GM12878 (cell line): ENCODE measurements around the gene ZWILCH. TPM values are rescaled to one million over a fixed set of nuclear protein-coding genes. Genes with fewer than 3 reads are reported as not detected.

Source experiments
- ATAC-seq: fragments of 200-7000 bp; cut with Tn5 transposase; 3 replicates; pipeline ENCODE4 v1.9.1; 2020; ENCODE audit warnings: mild to moderate bottlenecking, moderate library complexity
- BruUV-seq: library from RNA; stranded (reverse); fragments of 400-500 nt; replicated peaks from 2 replicates; lab custom pipeline; 2021; lab: Mats Ljungman, UMichigan
- CTCF ChIA-PET: fragments of 300-600 bp; sonication (Branson Sonifier 250); formaldehyde crosslinking; extraction: SDS; loops from one replicate; lab custom pipeline; 2021; ENCODE audit warnings: inconsistent platforms; lab: Yijun Ruan, JAX
- POLR2A ChIA-PET: fragments of 350-600 bp; formaldehyde crosslinking; extraction: SDS; loops from one replicate; lab custom pipeline; 2021; ENCODE audit warnings: inconsistent platforms; lab: Charles Lee
- RAD21 ChIA-PET: fragments of 300-600 bp; sonication (Branson Sonifier 250); formaldehyde crosslinking; loops from one replicate; lab custom pipeline; 2023; ENCODE audit warnings: antibody characterized with exemption; ENCODE audit not compliant: unreplicated experiment; lab: Charles Lee
- SMC1A ChIA-PET: fragments of 300-600 bp; sonication (Branson Sonifier 250); formaldehyde crosslinking; loops from one replicate; lab custom pipeline; 2023; ENCODE audit not compliant: unreplicated experiment, uncharacterized antibody; lab: Charles Lee
- DNase-seq: peaks from one replicate; pipeline ENCODE4 v3.0.0-alpha.2; 2011; ENCODE audit warnings: low read depth, low spot score
- FAIRE-seq: peaks from 3 replicates; lab custom pipeline; 2011; peaks lifted over from hg19 to GRCh38; lab: Jason Lieb, UNC
- H2AFZ ChIP-seq: 2 replicates; pipeline ENCODE4 v1.6.0; 2011; ENCODE audit warnings: low read depth, low read length, control low read depth; ENCODE audit not compliant: control insufficient read depth
- H3K27ac ChIP-seq: 2 replicates; pipeline ENCODE4 v1.5.1; 2011; ENCODE audit warnings: control low read depth; ENCODE audit not compliant: control insufficient read depth, insufficient read depth
- H3K27me3 ChIP-seq, 2 experiments: replicated peaks in 1 of 2; 2 replicates each; pipeline versions ENCODE4 v1.6.0 to v1.6.1; 2011; ENCODE audit warnings: low read length in 1 of 2; ENCODE audit not compliant: control insufficient read depth in 2 of 2, insufficient read depth in 2 of 2
- H3K36me3 ChIP-seq, 2 experiments: 2 replicates each; pipeline ENCODE4 v1.5.1; 2011; ENCODE audit warnings: low read length in 1 of 2; ENCODE audit not compliant: control insufficient read depth in 2 of 2, insufficient read depth in 2 of 2
- H3K4me1 ChIP-seq: 2 replicates; pipeline ENCODE4 v1.6.1; 2011; ENCODE audit warnings: mild to moderate bottlenecking, low read length, moderate library complexity, mixed read lengths; ENCODE audit not compliant: control insufficient read depth, insufficient read depth
- H3K4me2 ChIP-seq: 2 replicates; pipeline ENCODE4 v1.6.0; 2011; ENCODE audit warnings: control low read depth; ENCODE audit not compliant: control insufficient read depth, insufficient read depth
- H3K4me3 ChIP-seq: fragments of 200-600 bp; sonication (generic); 2 replicates; pipeline ENCODE4 v1.5.1; 2016
- H3K79me2 ChIP-seq: 2 replicates; pipeline ENCODE4 v1.6.0; 2011; ENCODE audit warnings: low read length; ENCODE audit not compliant: control insufficient read depth, insufficient read depth
- H3K9ac ChIP-seq: 2 replicates; pipeline ENCODE4 v1.8.0; 2011; ENCODE audit warnings: low read length, control low read depth, mixed read lengths; ENCODE audit not compliant: control insufficient read depth, insufficient read depth
- H3K9me3 ChIP-seq: replicated peaks from 3 replicates; pipeline ENCODE4 v1.5.1; 2011; ENCODE audit warnings: mild to moderate bottlenecking, low read length; ENCODE audit not compliant: control insufficient read depth, insufficient read depth
- H4K20me1 ChIP-seq: 2 replicates; pipeline ENCODE4 v1.6.0; 2011; ENCODE audit not compliant: control insufficient read depth, insufficient read depth
- HCFC1 ChIP-seq: fragments of 150-350 bp; IDR thresholded peaks from 2 replicates; pipeline ENCODE4 v1.6.1; 2014; ENCODE audit warnings: low read length
- KDM1A ChIP-seq: fragments of 200-600 bp; sonication (generic); IDR thresholded peaks from 2 replicates; pipeline ENCODE4 v1.6.1; 2016; ENCODE audit warnings: borderline replicate concordance
- MYC ChIP-seq: IDR thresholded peaks from 2 replicates; pipeline ENCODE4 v1.6.1; 2011; ENCODE audit warnings: mild to moderate bottlenecking, low read length, moderate library complexity, inconsistent platforms; ENCODE audit not compliant: insufficient read depth, insufficient replicate concordance, insufficient read length, severe bottlenecking
- PML ChIP-seq: IDR thresholded peaks from 2 replicates; pipeline ENCODE4 v1.6.1; 2012; ENCODE audit warnings: low read length, inconsistent platforms
- POU2F2 ChIP-seq: IDR thresholded peaks from 3 replicates; pipeline ENCODE4 v1.6.1; 2011; ENCODE audit warnings: low read depth, mild to moderate bottlenecking, low read length, borderline replicate concordance
- whole genome bisulfite sequencing: methylation state at CpG from one replicate; pipeline ENCODE4 v1.1.6; 2016; ENCODE audit warnings: low lambda C conversion rate; ENCODE audit not compliant: insufficient replicate concordance, insufficient coverage; ENCODE audit errors: missing lambda C conversion rate; 5-methylcytosine and 5-hydroxymethylcytosine counted together
- in situ Hi-C: fragments of 300-500 bp; cut with MboI; formaldehyde crosslinking; loops from 9 replicates; pipeline ENCODE4 v1.14.3; 2018; ENCODE audit warnings: mixed read lengths
- intact Hi-C: fragments of 100-400 bp; cut with micrococcal nuclease; formaldehyde crosslinking; loops from one replicate; pipeline ENCODE4 v1.14.2; 2022; ENCODE audit not compliant: unreplicated experiment
- polyA plus RNA-seq, 11 experiments: library from polyadenylated mRNA; depleted of rRNA in 4 of 11; unstranded in 6 of 11; stranded (reverse) in 5 of 11; fragments of >200 nt; fragmentation: Nextera tagmentation in 4 of 11; fragmentation: Illumina TruSeq in 1 of 11; extraction: Ambion mirVana in 4 of 11; extraction: Trizol in 1 of 11; gene quantifications; 1 replicate in 1 of 11; 2 replicates in 10 of 11; pipeline versions ENCODE4 v1.2.1 to v1.2.3, GENCODE V29; 2011 to 2016; ENCODE audit warnings: inconsistent platforms in 2 of 11, missing spikeins in 2 of 11, low read depth in 1 of 11
- total RNA-seq, 4 experiments: library from RNA; depleted of rRNA in 3 of 4; stranded (reverse); fragments of >200 nt in 3 of 4; fragmentation: Illumina TruSeq in 1 of 4; extraction: Trizol in 1 of 4; gene quantifications; 2 replicates each; pipeline versions ENCODE4 v1.2.1 to v1.2.3, GENCODE V29; 2013 to 2021
- TF ChIP-seq, protein P1 (sequence below): IDR thresholded peaks from 2 replicates; pipeline ENCODE4 v1.6.1; 2012; ENCODE audit warnings: low read depth, low read length, improper control_type of control experiment
- TF ChIP-seq, protein P2 (sequence below): IDR thresholded peaks from 2 replicates; pipeline ENCODE4 v1.6.1; 2012; ENCODE audit warnings: mild to moderate bottlenecking, low read depth, low read length

The ZWILCH gene
- total and polyA plus RNA-seq, 10 of the 15 experiments (the other 5 are each of a cell fraction or from before 2014, with no cell fraction given) = 15.6 to 73.9 (median 32.4) TPM

DNA sequence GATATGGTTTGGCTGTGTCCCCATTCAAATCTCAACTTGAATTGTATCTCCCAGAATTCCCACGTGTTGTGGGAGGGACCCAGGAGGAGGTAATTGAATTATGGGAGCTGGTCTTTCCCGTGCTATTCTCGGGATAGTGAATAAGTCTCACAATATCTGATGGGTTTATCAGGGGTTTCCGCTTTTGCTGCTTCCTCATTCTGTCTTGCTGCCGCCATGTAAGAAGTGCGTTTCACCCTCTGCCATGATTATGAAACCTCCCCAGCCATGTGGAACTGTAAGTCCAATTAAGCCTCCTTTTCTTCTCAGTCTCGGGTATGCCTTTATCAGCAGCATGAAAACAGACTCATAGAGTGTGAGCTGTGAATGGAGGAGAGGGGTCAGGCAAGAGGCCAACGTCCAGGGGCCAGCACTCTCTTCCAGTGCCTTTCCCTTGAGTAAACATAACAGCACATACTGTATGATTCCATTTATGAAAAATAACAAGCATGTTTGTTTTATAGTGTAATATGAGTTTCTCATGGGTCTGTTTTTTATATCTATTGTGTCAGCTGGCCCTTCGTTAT, 76.9 kb downstream of the ZWILCH start:
- SMC1A ChIA-PET = interaction anchor here (0.6 kb wide), 1 partner anchor 111 kb away, joined by 3 read pairs; no protein-coding TSS in a partner anchor
- RAD21 ChIA-PET = no interaction called here
- CTCF ChIA-PET = interaction anchor here (0.6 to 1.0 kb wide), 2 partner anchors 270 to 279 kb away, joined by 3 read pairs; no protein-coding TSS in a partner anchor
- Histone ChIP-seq H3K27me3 (no peaks in the 10 kb centered on the region), H3K4me2 (no peak overlapping the region), H2AFZ (no peak overlapping the region), H3K79me2 (no peaks in the 10 kb centered on the region), H4K20me1 (no peaks in the 10 kb centered on the region), H3K4me3 (no peak overlapping the region), H3K36me3 (no peaks in the 10 kb centered on the region), H3K9me3 (no peaks in the 10 kb centered on the region), H3K27ac (no peak overlapping the region), H3K9ac (no peak overlapping the region), H3K4me1 (no peaks in the 10 kb centered on the region)
- intact Hi-C loops (no loop called here), in situ Hi-C loops (no loop called here)
- POLR2A ChIA-PET = no interaction called here
- FAIRE-seq (no peak), DNase-seq (no peak), ATAC-seq (no peak)
- 41% methylated on average over 9 of the region's 9 CpGs for WGBS
- BruUV-seq = no TSS peak
- TF ChIP-seq POU2F2 (no peak), MYC (no peak), KDM1A (no peak)

DNA sequence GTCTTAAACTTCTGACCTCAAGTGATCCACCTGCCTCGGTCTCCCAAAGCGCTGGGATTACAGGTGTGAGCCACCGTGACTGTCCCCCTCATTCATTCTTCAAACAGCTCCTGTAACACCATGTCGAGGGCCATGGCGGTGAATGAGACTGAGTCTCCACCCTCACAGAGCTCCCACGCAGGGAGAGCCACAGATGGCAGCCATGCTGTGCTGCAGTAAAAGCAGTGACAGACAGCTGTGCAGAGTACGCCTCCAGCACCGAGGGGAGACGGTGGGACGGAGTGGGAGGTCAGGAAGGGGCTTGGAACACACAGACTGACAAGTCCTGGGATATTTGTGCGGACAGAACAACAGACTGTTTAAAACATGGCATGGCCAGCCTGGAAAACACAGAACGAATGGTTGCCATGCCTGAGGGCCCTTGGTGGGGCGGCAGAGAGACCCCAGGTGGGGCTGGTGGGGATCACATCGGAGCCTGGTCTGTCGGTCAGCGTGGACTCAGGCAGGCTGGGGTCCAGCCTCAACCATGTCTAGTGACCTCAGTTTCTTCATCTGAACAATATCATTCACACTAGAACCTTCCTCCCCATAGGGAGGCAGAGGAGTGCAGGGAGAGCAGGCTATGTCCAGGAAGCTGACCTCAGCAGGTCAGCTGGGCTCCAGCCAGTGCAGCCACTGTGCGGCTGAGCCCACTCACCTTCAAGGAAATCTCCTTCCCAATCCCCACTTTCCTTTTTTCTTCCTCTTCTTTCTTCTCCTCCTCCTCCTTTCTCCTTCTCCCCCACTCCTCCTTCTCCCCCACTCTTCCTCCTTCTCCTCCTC, 81.2 kb downstream of the ZWILCH start:
- no TSS peak for BruUV-seq
- no peak for DNase-seq
- Histone ChIP-seq H3K79me2 (no peaks in the 10 kb centered on the region), H4K20me1 (no peaks in the 10 kb centered on the region), H3K9me3 (no peaks in the 10 kb centered on the region), H3K27ac (no peak overlapping the region), H3K4me1 (no peaks in the 10 kb centered on the region), H3K27me3 (no peaks in the 10 kb centered on the region), H3K4me3 (no peak overlapping the region), H2AFZ (no peak overlapping the region), H3K9ac (no peak overlapping the region), H3K4me2 (no peak overlapping the region), H3K36me3 (no peaks in the 10 kb centered on the region)
- ChIA-PET POLR2A (no interaction called here), RAD21 (no interaction called here), CTCF (interaction anchor here (1.8 kb wide), 1 partner anchor 265 kb away, joined by 5 read pairs; no protein-coding TSS in a partner anchor), SMC1A (no interaction called here)
- FAIRE-seq = no peak
- in situ Hi-C loops (no loop called here), intact Hi-C loops (no loop called here)
- ATAC-seq = no peak
- 46% methylated on average over 17 of the region's 17 CpGs for WGBS
- TF ChIP-seq HCFC1 (no peak), PML (no peak)
- TF ChIP-seq, protein P1, sequence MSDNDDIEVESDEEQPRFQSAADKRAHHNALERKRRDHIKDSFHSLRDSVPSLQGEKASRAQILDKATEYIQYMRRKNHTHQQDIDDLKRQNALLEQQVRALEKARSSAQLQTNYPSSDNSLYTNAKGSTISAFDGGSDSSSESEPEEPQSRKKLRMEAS = no peak
- TF ChIP-seq, protein P2, sequence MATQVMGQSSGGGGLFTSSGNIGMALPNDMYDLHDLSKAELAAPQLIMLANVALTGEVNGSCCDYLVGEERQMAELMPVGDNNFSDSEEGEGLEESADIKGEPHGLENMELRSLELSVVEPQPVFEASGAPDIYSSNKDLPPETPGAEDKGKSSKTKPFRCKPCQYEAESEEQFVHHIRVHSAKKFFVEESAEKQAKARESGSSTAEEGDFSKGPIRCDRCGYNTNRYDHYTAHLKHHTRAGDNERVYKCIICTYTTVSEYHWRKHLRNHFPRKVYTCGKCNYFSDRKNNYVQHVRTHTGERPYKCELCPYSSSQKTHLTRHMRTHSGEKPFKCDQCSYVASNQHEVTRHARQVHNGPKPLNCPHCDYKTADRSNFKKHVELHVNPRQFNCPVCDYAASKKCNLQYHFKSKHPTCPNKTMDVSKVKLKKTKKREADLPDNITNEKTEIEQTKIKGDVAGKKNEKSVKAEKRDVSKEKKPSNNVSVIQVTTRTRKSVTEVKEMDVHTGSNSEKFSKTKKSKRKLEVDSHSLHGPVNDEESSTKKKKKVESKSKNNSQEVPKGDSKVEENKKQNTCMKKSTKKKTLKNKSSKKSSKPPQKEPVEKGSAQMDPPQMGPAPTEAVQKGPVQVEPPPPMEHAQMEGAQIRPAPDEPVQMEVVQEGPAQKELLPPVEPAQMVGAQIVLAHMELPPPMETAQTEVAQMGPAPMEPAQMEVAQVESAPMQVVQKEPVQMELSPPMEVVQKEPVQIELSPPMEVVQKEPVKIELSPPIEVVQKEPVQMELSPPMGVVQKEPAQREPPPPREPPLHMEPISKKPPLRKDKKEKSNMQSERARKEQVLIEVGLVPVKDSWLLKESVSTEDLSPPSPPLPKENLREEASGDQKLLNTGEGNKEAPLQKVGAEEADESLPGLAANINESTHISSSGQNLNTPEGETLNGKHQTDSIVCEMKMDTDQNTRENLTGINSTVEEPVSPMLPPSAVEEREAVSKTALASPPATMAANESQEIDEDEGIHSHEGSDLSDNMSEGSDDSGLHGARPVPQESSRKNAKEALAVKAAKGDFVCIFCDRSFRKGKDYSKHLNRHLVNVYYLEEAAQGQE = no peak
